LNCAP (cell line): Measurements from ENCODE around the gene AHCYL2.

Experiments used
- CTCF ChIP-seq: fragments of 450-650 bp; IDR thresholded peaks from 2 replicates; pipeline ENCODE4 v1.5.1; 2017; ENCODE audit warnings: mild to moderate bottlenecking

AHCYL2 gene

DNA sequence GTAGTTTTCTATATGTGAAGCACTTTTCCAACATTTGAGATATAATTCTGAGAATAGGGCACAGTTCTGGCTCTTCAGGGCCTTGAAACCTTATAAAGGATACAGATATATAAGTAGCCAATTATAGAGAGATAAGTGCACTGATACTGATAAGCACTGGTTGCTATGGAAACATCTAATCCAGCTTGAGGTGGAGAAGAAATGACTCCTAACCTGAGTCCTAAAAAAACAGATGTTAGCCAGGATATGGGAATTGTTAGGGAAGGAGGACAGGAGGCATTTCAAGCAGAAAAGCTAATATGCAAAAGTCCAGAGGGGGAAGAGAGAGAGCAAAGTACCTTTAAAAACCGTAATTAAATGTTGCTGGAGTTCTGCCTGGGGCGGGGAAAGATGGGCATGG, 240.2 kb downstream of the AHCYL2 start:
- TF ChIP-seq CTCF, result no peak

- no peak for TF ChIP-seq CTCF
Observed at GRCh38 chr7:129466796-129467195, 242.0 kb downstream of the AHCYL2 start.

DNA sequence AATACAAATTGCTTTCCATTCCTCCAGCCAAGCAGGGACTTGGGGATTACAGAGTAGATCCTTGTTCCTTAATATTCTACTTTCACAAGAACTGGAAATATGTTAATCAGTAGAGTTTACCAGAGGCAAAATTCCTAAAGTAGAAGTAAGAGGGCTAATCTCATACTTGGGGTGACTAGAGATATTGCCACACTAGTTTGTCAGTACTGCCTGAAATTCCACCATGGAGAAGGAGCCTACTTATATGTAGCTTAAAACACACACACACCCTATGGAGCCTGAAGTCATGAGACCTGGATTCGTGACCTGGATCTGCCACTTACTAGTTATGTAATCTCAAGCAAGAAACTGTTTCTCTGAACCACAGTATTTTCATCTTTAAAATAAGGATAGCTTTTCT, 243.3 kb downstream of the AHCYL2 start:
- TF ChIP-seq CTCF, result no peak

DNA sequence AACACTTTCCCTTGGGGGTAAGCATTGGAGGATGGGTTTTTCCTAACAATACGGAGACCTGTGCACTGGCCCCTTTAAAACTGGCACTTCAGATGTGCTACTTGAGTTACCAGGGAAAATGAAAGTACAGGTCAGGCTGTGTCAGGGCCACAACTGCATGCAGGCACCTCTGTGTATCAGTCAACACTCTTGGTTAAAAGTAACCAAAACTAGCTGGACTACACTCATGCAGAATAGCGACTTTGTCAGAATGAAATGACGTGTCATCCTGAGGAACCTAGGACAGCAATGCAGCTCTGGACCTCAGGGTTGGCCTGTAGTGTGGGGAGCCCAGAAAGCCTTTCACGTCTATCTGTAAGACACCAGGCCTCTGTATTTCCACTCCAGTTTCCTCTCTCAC, 243.7 kb downstream of the AHCYL2 start:
- no peak for TF ChIP-seq CTCF

- TF ChIP-seq CTCF, result no peak
Observed at GRCh38 chr7:129469930-129470329, 245.1 kb downstream of the AHCYL2 start.

- no peak for TF ChIP-seq CTCF
Observed at GRCh38 chr7:129470411-129470810, 245.6 kb downstream of the AHCYL2 start.

DNA sequence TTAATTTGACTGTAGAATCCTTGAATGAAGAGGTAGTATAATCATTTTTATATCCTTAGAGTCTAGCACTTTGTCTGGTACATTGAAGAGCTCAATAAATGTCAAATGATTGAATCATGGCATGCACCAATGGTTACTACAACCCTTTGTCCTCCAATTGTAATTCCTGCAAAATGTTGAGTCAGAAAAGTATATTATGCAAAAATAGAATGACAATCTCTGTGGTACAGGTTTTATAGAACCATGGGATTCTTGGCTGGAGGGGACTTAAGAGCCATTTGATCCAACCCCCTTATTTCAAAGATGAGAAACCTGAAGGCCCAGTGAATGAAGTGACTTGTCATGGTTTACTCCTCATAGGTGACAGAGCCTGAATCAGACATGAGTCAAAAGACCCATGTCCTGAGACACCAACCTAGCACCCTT, 246.6 kb downstream of the AHCYL2 start:
- no peak for TF ChIP-seq CTCF
